ENCODE measurements around the gene CES4A.

Gene CES4A

DNA sequence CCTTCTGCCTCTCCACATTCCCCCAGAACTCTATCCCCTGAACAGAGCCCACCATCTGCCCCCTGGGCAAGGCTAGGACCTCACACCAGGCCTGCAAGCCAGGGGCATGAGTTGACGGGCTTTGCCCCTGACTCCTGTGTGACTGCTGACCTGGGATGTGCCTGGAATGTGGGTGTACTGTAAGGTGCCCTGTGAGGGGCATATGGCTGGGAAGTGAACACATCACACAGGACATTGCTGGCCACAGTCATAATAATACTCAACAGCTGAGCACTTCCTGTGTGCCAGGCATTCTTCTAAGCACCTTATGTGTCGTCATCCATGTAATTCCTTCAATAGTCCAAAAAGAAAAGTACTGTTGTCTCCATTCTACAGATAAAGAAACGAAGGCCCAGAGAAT is 13.3 kb downstream of the CES4A start:
- H3K4me3 Mint-ChIP-seq, result no peak overlapping the region
- peaks cover 28% of the 10 kb centered on the region for H3K4me1 Mint-ChIP-seq
- no peaks in the 10 kb centered on the region for H3K36me3 Mint-ChIP-seq (ENCODE audit: low read depth)
- H3K27ac Mint-ChIP-seq, result no peak overlapping the region
- TF ChIP-seq, protein P1, sequence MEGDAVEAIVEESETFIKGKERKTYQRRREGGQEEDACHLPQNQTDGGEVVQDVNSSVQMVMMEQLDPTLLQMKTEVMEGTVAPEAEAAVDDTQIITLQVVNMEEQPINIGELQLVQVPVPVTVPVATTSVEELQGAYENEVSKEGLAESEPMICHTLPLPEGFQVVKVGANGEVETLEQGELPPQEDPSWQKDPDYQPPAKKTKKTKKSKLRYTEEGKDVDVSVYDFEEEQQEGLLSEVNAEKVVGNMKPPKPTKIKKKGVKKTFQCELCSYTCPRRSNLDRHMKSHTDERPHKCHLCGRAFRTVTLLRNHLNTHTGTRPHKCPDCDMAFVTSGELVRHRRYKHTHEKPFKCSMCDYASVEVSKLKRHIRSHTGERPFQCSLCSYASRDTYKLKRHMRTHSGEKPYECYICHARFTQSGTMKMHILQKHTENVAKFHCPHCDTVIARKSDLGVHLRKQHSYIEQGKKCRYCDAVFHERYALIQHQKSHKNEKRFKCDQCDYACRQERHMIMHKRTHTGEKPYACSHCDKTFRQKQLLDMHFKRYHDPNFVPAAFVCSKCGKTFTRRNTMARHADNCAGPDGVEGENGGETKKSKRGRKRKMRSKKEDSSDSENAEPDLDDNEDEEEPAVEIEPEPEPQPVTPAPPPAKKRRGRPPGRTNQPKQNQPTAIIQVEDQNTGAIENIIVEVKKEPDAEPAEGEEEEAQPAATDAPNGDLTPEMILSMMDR (IDR thresholded peaks at IDR 0.05), result no peak
- H3K27me3 Mint-ChIP-seq (ENCODE audit: low read depth, poor library complexity), result peaks cover 90% of the 10 kb centered on the region
- DNase-seq, result no peak
- H3K9me3 Mint-ChIP-seq, result no peaks in the 10 kb centered on the region

DNA sequence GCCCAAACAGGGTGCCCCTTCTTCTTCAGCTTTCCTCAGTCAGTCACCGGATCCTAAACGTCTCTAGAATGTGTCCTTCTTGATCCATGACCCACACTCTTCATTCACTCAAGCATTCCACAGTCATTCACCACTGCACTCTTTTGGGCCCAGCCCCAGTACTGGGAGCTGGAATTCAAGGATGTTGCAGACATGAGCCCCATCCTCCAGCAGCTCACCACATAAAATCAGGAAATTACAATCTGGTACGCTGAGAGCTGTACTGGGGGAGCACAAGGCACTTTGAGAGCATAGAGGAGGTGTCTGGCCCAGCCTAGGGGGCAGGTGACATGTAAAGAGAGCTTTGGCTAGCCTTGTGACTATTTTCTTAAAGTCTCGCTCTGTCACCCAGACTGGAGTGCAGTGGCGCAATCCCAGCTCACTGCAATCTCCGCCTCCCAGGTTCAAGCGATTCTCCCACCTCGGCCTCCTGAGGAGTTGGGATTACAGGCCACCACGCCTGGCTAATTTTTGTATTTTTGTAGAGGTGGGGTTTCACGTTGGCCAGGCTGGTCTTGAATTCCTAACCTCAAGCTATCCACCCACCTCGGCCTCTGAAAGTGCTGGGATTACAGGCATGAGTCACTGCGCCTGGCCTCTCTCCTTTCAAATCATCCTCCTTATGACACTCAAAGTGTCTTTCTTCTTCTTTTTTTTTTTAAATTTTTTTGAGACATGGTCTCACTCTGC is 18.7 kb downstream of the CES4A start:
- H3K27me3 Mint-ChIP-seq (ENCODE audit: low read depth, poor library complexity), result peaks cover 65% of the 10 kb centered on the region
- TF ChIP-seq, protein P1 (IDR thresholded peaks at IDR 0.05), result no peak
- no peak overlapping the region for H3K4me3 Mint-ChIP-seq
- H3K9me3 Mint-ChIP-seq, result no peaks in the 10 kb centered on the region
- no peak for DNase-seq
- H3K4me1 Mint-ChIP-seq, result peaks cover 35% of the 10 kb centered on the region
- H3K36me3 Mint-ChIP-seq (ENCODE audit: low read depth), result no peaks in the 10 kb centered on the region
- peak overlapping the region; percentile 76 for H3K27ac Mint-ChIP-seq

DNA sequence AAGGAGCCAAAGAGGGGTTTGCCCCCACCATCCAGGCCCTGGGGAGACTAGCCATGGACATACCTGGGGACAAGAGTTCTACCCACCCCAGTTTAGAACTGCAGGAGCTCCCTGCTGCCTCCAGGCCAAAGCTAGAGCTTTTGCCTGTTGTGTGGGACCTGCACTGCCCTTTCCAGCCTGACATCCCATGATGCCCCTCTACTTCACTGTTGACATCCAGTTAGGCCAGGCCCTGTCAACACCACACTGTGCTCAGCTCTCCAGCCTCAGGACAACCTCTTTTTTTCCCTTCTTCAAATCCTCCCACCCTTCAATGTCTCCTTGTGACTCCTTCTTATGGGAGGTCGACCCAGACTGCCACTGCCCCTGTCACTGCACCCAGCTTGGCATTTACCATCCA is 20.8 kb downstream of the CES4A start:
- TF ChIP-seq, protein P1 (IDR thresholded peaks at IDR 0.05), result no peak
- Mint-ChIP-seq H3K27ac (no peak overlapping the region), H3K36me3 (ENCODE audit: low read depth) (no peaks in the 10 kb centered on the region), H3K4me1 (peaks cover 42% of the 10 kb centered on the region), H3K4me3 (no peak overlapping the region), H3K9me3 (no peaks in the 10 kb centered on the region), H3K27me3 (ENCODE audit: low read depth, poor library complexity) (peaks cover 51% of the 10 kb centered on the region)
- DNase-seq, result no peak

DNA sequence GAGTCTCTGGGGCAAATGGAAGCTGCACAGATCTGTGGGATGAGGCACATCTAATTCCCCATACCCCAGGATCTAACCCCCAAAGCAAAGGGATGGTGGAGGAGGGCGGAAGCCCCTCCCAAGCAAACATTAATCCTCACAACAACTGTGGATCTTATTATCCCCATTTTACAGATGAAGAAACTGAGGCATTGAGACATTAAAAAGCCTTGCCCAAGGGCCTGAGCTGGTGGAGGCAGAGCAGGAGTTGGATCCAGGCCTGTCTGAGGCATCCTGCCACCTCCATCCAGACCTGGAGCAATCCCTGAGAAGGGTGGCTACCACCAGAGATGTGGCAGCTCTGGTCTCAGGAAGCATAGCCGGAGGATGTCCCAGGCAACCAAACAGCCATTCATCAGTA is 22.9 kb downstream of the CES4A start:
- H3K36me3 Mint-ChIP-seq (ENCODE audit: low read depth), result no peaks in the 10 kb centered on the region
- H3K27ac Mint-ChIP-seq, result no peak overlapping the region
- no peaks in the 10 kb centered on the region for H3K9me3 Mint-ChIP-seq
- H3K4me3 Mint-ChIP-seq, result no peak overlapping the region
- no peak for DNase-seq
- H3K4me1 Mint-ChIP-seq, result peaks cover 52% of the 10 kb centered on the region
- TF ChIP-seq, protein P1 (IDR thresholded peaks at IDR 0.05), result no peak
- peaks cover 53% of the 10 kb centered on the region for H3K27me3 Mint-ChIP-seq (ENCODE audit: low read depth, poor library complexity)

DNA sequence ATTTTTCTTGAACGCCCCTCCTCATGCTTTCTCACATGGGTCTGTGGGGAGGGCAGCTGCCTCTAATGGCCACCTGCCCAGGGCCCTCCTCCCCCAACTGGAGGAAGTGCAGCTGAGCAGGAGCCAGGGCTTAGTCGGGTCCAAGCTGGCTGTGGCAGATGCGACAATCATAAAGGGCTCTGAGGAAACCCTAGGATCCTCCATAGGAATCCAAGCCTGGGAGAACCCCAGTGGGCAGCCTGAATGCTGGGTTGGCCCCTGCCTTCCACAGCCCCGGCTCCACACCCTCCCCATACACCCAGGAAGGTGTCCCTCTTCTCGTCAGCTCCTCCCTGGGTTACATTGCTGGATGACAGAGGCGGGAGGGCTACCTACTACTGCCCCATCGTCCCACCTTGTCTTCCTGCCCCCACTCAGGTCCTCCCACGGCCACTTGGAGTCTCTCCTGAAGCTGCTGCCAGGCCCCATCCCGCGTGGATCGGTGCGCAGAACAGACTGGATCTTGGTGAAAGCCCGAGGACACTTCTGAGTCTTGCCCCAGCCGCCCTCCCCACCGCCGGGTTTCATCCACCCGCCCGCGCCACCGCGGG is 24.9 kb downstream of the CES4A start:
- Mint-ChIP-seq H3K4me1 (peaks cover 49% of the 10 kb centered on the region), H3K9me3 (no peaks in the 10 kb centered on the region), H3K27me3 (ENCODE audit: low read depth, poor library complexity) (peaks cover 49% of the 10 kb centered on the region), H3K36me3 (ENCODE audit: low read depth) (no peaks in the 10 kb centered on the region), H3K4me3 (peak overlapping the region; percentile 71), H3K27ac (no peak overlapping the region)
- TF ChIP-seq, protein P1 (IDR thresholded peaks at IDR 0.05), result no peak
- DNase-seq, result no peak
